ENCODE data around the gene ZNF414.
A peak's percentile ranks its signal among the peaks of the same experiment; 100 is the strongest.

The ZNF414 gene

GRCh38 chr19:8473648-8474476 is 40.1 kb downstream of the ZNF414 start:
- DNase-seq (ENCODE audit: extremely low spot score, insufficient read length, low read depth): peak; percentile 43

GRCh38 chr19:8469613-8470368 is 44.2 kb downstream of the ZNF414 start:
- DNase-seq (ENCODE audit: extremely low spot score, insufficient read length, low read depth) (no peak), FAIRE-seq (no peak)

More at GRCh38 chr19:8473648-8474476, 40.1 kb downstream of the ZNF414 start:
- peak; percentile 89 for FAIRE-seq

GRCh38 chr19:8468761-8469373 is 45.1 kb downstream of the ZNF414 start:
- no peak for FAIRE-seq
- DNase-seq (ENCODE audit: extremely low spot score, insufficient read length, low read depth): no peak

GRCh38 chr19:8468124-8468523 is 45.8 kb downstream of the ZNF414 start:
- FAIRE-seq: no peak
- no peak for DNase-seq (ENCODE audit: extremely low spot score, insufficient read length, low read depth)

- DNase-seq (ENCODE audit: extremely low spot score, insufficient read length, low read depth): no peak
- FAIRE-seq: no peak
Observed at GRCh38 chr19:8466018-8466417, 47.9 kb downstream of the ZNF414 start.

GRCh38 chr19:8463365-8463764 is 50.6 kb downstream of the ZNF414 start:
- FAIRE-seq: no peak
- no peak for DNase-seq (ENCODE audit: extremely low spot score, insufficient read length, low read depth)

- FAIRE-seq: no peak
- DNase-seq (ENCODE audit: extremely low spot score, insufficient read length, low read depth): no peak
Observed at GRCh38 chr19:8462571-8462970, 51.4 kb downstream of the ZNF414 start.

- no peak for DNase-seq (ENCODE audit: extremely low spot score, insufficient read length, low read depth)
Observed at GRCh38 chr19:8461891-8462290, 52.1 kb downstream of the ZNF414 start.

GRCh38 chr19:8461376-8461775 is 52.6 kb downstream of the ZNF414 start:
- FAIRE-seq (no peak), DNase-seq (ENCODE audit: extremely low spot score, insufficient read length, low read depth) (no peak)

More at GRCh38 chr19:8461891-8462290, 52.1 kb downstream of the ZNF414 start:
- FAIRE-seq: no peak

- no peak for DNase-seq (ENCODE audit: extremely low spot score, insufficient read length, low read depth)
- FAIRE-seq: peak; percentile 56
Observed at GRCh38 chr19:8460516-8461298, 53.3 kb downstream of the ZNF414 start.

All from GM18507 (cell line).